Endometrium (tissue), 2 donors: ENCODE data around the gene SPTAN1.
"Not testable (repeated sequence)": the region's sequence is repeated elsewhere in the genome, so short reads cannot be mapped to it uniquely, and the experiment has no call there.

Experiments used
- FAIRE-seq: peaks from 2 replicates; lab custom pipeline; 2012; peaks lifted over from hg19 to GRCh38; lab: Jason Lieb, UNC
- donor health status: control.
- donor health status: control.

SPTAN1 gene

DNA sequence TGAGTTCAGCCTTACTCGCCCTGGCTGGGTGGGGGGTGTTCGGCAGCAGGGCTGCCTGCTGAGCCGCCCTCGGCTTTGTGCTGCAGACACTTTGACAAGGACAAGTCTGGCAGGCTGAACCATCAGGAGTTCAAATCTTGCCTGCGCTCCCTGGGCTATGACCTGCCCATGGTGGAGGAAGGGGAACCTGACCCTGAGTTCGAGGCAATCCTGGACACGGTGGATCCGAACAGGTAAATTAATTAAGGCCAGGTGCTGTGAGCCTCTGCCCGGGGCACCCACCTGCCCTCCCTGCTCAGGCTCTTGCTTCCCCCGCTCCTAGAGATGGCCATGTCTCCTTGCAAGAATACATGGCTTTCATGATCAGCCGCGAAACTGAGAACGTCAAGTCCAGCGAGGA, 80.1 kb downstream of the SPTAN1 start:
- no peak for FAIRE-seq

DNA sequence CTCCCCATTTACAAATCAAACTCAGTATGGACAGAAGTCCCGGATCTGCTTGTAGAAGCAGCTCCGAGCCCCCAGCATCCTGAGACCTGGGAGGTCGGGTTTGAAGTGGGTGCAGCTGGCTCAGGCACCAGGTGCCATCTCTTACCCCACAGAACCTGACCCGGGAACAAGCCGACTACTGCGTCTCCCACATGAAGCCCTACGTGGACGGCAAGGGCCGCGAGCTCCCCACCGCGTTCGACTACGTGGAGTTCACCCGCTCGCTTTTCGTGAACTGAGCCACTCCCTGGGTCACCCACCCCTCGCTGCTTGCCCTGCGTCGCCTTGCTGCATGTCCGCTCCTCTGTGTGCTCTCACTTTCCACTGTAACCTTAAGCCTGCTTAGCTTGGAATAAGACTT, 80.7 kb downstream of the SPTAN1 start:
- no peak for FAIRE-seq

DNA sequence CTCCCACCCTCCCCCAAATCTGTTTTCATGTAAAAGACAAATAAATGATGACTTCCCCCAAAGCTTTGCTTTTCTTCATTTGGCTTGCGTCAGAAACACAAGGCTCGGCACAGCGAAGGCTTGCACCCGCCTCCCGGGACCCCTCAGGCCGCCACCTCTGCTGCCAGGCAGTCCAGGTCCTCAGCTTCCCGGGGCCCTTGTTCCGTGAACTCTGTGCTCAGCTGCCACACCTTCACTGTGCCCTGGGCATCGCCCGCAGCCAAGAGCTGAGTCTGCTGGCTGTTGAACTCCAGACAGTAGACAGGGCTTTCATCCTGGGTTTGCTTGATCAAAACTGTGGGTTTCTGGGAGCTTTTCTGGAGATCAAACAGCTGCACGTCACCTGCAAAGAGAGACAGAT, 81.2 kb downstream of the SPTAN1 start:
- no peak for FAIRE-seq

DNA sequence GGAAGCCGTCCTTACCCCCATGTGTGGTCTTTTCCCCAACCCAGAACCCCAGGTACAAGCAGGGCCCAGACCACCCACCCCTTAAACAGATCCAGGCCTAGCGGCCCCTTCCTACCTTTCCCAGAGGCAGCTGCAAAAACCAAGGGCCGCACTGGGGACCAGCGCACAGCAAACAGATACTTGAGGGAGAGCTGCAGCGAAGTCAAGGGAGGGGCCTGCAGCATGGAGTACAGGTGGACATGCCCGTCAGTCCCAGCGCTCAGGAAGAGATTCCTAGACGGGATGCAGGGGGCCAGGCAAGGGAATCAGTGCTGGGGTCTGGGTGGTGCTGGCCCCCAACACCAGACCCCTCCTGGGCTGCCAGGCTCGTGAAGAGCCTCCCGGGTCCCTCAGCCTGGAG, 81.7 kb downstream of the SPTAN1 start:
- FAIRE-seq = no peak

DNA sequence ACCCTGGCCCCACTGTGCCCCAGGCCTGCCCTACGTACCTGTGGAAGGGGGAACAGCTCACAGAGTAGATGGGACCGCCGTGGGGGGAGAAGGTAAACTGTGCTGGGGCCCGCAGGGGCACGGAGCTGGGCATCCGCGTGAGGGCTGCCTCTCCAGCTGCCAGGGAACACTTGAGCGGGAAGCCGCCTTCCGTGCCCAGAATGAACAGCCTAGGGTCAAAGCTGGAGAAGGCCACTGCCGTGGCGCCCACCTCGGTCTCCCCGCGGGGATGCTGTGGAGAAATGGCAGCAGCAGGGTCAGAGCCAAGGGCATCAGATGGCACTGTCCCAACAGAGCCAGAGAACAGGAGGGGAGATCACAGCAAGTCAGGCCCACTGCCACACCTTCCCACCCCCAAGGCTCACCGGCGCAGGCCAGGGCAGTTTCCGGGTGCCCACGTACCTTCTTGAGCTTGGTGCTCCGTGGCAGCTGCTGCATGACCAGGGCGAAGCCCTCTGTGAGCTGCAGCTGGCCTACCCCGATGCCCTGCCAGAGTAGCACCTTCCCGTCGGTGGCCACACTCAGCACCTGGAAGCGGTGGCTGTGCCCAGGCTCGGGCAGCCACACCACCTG, 82.4 kb downstream of the SPTAN1 start:
- no peak for FAIRE-seq

DNA sequence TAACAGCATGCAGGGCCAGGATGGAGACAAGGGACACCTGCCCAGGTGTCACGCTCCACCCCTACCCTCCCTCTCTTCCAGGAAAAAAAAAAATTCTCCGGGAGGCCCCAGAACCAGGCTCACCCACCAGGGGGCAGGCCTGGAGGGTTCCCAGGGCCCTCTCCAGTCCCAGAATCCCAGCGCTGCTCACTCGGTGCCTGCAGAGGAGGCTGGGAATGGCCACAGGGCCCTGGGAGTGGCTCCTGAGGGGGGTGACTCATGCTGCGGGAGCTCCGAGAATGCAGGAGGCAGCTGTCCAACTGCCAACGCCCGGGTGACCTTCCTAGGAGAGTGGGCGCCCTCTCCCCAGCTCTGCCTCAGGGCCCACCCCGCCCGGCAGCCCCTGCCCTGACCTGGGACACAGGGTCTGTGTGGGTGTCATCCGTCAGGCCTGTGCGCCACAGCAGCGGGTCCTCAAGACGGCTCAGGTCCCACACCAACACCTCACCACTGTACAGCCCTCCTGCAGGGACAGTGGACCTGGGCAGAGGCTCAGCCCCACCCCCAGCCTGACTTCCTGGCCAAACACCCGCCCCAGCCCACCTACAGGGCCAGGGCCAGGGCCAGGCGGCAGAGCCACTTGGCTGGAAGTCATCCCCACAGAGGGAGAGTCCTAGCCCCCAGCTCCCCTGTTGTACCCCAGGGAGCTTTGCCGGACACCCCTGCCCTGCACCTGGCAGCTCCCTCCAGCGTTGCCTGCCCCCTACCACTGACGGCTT, 83.1 kb downstream of the SPTAN1 start:
- no peak for FAIRE-seq

DNA sequence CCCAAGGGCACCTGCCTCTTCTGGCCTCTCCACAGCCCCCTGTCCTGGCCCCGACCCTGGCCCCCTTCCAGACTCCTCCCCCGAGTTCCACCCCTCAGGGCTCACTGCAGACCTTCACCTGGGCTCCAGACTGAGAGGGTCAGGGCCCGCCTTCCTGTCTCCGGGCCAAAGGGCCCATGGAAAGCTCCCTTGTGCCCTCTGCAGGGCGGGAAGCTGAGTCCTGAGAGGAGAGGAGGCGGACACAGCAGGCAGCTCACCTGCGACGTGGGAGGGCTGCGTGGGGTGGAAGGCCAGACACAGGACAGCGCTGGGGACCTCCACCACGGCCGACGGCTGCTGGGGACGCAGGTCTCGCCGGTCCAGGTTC, 83.6 kb downstream of the SPTAN1 start:
- FAIRE-seq = no peak

DNA sequence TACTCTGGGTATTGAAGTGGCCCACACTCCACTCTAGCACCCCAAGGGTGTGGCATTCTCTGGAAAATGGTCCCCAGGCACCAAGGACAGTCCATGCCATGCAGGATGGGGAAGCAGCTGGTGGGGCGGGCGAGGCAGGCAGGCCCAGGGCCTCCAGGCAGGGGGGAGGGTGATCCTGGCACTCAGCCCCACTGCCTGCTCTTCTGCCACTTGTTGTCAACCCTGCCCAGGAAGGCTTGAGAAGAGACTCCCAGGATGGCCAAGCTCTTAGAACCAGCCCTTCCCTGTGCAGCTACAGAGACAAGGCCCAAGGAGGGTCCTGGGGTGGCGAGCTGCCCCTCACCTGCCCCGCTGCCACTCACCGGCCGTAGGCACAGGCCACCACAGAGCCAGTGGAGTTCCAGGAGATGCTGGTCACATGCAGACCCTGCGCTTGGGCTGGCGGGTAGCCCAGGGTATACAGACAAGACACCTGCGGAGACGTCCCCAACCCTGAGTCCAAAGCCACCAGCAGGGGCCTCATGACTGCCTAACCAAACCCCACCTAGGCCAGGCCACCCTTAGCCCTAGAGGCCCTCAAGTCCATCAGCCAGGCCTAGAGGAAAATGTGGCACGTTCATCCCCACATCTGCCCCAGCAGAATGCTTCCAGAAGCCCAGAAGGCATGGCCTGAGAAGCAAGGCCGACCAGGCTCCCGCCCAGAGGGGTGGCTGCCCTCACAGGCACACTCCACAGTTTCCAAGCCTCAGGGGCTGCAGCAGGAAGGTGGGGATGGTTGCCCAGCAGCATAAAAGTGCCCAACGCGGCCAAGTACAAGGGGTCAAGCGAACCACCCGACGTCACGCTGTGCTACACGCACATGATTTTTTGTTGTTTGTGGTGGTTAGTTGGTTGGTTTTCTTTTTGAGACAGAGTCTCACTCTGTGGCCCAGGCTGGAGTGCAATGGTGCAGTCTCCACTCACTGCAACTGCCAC, 84.5 kb downstream of the SPTAN1 start:
- FAIRE-seq = no peak

DNA sequence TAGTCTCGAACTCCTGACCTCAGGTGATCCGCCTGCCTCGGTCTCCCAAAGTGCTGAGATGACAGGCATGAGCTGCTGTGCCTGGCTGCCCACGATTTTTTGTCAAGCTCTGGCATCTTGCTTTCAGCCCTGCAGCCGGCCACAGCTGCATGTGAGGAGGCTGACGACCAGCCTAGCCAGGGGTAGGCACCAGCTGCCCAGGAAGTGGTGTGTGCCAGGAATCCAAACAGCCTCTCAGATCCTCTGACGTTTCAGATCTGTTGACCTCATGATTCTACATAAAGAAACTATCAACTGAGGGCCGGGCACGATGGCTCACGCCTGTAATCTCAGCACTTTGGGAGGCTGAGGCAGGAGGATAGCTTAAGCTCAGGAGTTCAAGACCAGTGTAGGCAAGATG, 85.3 kb downstream of the SPTAN1 start:
- no peak for FAIRE-seq

DNA sequence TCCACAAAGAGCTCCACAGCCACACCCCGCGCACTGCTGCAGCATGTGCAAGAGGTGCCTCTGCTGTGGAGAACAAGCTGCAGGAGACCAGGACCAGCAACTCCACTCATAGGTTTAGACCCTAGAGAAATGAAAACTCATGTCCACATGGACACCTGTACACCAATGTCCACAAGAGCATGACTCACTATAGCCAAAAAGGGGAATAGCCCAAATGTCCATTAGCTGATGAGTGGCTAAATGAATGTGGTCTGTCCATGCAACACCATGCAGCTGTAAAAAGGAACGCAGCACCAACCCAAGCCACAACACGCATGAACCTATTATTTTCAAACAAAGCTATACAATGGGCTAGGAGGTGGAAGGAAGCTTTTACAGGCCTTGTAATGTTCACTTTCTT, 86.2 kb downstream of the SPTAN1 start:
- FAIRE-seq = no peak

DNA sequence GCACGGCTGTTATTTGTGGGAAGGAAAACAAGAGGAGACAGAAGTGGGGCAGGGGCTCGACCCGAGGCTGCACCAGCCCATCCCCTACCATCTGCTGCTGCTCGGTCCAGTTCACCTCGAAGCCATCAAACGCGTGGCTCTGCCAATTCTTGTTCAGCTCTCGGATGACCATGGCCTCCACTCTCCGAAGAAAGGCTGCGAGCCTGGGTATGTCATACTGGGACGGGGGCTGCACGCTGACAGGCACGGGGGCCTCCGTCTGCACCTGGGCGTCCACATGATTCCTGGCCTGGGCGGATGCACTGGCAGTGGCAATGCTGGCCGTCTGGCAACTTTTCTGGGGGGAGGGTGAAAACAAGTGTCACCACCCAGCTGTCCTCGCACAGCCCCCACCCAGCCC, 88.2 kb downstream of the SPTAN1 start:
- FAIRE-seq = no peak

DNA sequence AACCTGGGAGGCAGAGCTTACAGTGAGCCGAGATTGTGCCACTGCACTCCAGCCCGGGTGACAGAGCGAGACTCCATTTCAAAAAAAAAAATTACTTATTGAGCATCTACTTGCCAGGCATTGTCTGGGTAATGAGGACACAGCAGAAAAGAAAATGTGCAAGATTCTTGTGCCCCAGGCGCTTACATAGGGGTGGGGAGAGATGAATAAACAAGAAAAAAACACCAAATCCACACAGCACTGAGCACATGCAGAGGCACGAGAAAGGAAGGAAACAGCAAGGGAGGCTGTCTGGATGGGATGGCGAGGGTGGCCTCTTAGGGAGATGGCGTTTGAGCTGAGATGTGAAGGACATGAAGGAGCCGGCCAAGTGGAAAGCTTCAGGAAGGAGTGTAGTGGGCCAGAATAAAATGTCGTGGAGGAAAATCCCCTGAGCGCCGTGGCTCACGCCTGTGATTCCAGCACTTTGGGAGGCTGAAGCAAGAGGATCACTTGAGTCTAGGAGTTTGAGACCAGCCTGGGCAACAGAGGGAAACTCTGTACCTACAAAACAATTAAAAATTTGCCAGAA, 90.4 kb downstream of the SPTAN1 start:
- no peak for FAIRE-seq

DNA sequence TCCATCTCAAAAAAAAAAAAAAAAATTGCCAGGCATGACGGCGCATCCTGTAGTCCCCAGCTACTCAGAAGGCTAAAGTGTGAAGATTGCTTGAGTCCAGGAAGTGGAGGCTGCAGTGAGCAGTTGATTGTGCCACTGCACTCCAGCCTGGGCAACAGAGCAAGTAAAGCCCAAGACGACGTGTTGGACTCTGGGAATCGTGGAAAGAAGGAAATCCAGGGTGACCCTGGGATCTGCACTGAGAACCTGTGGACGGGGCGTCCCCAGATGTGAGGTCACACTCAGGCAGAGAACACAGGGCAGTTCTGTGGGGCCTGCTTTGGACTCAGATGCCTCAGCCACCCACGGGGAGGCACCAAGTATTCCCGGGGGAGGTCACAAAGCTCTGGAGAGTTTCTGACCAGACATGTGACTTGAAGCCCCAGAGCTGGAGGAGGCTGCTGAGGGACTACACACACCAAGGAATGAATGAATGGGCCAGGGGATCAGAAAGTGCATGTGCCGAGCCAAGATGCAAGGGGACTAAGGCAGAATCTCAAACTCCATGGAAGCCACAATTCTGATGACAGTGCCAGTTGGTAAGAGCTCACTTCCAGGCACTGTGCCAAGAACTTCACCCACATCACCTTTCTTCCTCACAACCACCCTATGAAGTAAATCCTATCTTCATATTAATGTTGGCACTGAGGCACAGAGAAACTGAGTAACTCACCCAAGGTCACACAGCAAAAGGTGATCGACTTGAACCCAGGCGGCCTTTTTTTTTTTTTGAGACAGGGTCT, 91.3 kb downstream of the SPTAN1 start:
- no peak for FAIRE-seq

DNA sequence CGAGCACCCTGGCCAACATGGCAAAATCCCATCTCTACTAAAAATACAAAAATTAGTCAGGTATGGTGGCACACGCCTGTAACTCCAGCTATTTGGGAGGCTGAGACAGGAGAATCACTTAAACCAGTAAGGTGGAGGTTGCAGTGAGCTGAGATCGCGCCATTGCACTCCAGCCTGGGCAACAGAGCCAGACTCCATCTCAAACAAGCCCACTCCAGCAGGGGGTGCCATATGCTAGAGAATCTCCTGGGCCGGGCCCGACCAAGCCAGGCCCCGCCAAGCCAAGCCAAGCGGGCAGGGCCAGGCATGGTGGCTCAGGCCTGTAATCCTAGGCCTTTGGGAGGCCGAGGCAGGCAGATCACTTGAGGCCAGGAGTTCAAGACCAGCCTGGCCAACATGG, 95.8 kb downstream of the SPTAN1 start:
- FAIRE-seq = not testable (repeated sequence)

DNA sequence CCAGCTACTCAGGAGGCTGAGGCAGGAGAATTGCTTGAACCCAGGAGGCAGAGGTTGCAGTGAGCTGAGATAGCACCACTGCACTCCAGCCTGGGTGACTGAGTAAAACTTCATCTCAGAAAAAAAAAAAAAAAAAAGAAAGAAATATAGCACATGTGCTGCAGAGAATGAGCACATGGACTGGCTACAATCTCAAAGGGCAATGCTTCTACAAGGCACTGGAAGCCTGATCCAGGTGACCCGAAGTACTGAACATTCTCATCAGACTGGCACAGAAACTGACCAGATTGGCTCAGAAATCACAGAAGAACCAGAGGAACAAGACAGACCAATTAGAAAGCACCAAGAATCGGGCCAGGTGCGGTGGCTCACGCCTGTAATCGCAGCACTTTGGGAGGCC, 99.4 kb downstream of the SPTAN1 start:
- no peak for FAIRE-seq

DNA sequence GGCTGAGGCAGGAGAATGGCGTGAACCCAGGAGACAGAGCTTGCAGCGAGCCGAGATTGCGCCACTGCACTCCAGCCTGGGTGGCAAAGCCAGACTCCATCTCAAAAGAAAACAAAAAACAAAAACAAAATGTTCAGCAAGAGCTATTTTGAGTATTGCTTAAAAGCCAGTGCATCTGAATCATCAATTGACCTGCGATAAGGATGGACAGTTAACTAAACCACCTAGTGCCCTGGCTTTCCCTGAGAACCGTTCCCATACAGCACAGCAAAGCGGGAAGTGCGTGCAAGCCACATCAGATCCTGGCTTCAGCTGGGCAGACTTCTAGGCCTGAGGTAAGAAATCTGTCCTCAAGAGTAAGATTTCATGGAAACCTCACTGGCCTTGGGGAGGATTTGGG, 101.5 kb downstream of the SPTAN1 start:
- FAIRE-seq = no peak

DNA sequence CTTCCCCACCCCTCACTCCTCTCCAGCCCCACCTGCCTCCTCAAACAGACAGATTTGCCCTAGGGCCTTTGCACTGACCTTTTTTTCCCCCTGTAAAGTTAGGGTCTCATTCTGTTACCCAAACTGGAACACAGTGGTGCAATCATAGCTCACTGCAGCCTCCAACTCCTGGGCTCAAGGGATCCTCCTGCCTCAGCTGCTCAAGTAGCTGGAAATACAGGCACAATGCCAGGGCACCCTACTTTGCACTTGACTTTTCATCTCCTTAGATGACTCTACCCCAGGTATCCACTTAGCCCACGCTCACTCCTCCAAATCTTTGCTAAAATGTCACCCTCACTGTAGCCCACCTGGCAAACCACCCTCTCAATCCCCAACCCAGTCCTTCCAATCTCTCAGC, 102.1 kb downstream of the SPTAN1 start:
- no peak for FAIRE-seq

DNA sequence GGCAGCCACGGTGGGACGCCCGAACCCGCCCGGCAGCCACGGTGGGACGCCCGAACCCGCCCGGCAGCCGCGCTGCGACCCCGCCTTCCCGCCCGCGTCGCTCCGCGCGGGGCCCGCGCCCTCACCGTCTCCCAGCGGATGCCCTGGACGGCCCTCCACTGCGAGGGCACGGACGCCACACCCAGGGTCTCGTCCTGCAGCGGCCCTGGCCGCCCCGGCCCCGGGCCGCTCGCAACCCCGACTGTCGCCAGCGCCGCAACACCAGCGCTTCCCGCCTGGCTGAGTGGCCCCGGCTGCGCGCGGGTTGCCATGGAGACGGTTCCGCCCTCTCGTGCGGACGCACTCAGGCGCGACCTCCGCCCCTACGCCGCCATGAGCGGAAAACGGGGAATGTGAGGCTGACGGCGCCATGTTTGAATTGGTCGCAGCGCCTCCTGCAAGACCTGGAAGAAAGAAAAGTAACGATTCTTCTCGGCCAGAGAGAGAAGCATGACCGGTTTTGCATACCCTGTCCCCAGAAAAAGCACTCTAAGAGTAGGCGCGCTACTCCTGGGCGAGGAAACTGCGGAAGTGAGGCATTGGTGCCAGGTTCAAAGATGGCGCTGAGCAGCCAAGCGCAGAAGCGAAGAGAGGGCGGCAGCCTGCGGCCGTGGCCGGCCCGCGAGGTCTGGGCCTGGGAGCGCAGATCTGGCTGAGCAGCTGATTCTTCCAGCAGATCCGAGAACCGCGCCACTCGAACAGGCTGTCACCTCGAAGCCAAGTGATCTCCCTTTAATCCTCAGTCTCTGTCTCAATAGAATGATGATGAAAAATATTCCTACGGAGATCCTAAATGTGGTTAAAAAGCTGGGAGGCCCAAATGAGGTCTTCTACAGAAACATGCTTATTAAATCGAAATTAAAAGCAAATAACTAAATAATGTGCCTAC, 104.3 kb downstream of the SPTAN1 start, which contains the start of gene DYNC2I2:
Gene DYNC2I2 (minus strand): TSS at position 432 of the 928 bp plus-strand sequence. CDS start 121 bp downstream, at position 311.
- no peak for FAIRE-seq

DNA sequence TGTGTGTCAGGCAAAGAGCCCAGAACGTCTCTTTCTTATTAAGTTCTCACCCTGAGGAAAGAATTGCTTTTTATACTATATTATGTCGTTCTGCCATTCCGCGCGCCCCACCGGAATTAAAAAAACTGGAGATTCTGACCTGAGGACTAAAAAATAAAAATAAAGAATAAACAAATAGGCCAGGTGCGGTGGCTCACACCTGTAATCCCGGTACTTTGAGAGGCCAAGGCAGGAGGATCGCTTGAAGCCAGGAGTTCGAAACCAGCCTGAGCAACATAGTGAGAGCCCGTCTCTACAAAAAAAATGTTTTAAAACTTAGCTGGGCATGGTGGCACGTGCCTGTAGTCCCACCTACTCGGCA, 104.9 kb downstream of the SPTAN1 start:
- no peak for FAIRE-seq

DNA sequence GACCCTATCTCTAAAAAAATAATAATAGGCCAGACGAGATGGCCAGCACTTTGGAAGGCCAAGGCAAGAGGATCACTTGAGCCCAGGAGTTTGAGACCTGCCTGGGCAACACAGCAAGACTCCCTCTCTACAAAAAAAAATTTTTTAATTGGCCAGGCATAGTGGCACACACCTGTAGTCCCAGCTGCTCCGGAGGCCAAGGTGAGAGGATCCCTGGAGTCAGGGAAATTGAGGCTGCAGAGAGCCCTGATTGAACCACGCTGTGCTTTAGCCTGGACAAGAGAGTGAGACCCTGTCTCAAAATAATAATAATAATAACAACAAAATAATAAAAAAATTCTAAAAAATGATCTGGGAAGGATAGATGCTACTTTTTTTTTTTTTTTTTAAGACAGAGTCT, 105.4 kb downstream of the SPTAN1 start:
- FAIRE-seq = no peak

DNA sequence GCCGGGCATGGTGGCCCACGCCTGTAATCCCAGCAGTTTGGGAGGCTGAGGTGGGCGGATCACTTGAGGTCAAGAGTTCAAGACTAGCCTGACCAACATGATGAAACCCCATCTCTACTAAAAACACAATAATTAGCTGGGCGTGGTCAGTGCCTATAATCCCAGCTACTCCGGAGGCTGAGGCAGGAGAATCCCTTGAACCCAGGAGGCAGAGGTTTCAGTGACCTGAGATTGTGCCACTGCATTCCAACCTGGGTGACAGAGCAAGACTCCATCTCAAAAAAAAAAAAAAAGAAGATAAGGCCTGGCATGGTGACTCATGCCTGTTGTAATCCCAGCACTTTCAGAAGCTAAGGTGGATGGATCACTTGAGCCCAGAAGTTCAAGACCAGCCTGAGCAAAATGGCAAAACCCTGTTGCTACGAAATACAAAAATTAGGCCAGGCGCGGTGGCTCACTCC, 114.1 kb downstream of the SPTAN1 start:
- not testable (repeated sequence) for FAIRE-seq
